Neural progenitor cell (in vitro differentiated cells): ENCODE measurements around the gene ARSB. TPM values are rescaled to one million over a fixed set of nuclear protein-coding genes. Genes with fewer than 3 reads are reported as not detected.
A peak's percentile ranks its signal among the peaks of the same experiment; 100 is the strongest.

Experiments used
- DNase-seq: peaks from one replicate; pipeline ENCODE4 v3.0.0-alpha.2; 2016; ENCODE audit warnings: low spot score
- H2AFZ ChIP-seq: fragments of 200-600 bp; sonication (generic); replicated peaks from 2 replicates; pipeline ENCODE4 v1.6.1; 2016; ENCODE audit warnings: antibody characterized with exemption
- H3F3A ChIP-seq: fragments of 200-600 bp; sonication (generic); 2 replicates; pipeline ENCODE4 v1.6.1; 2016; ENCODE audit warnings: antibody characterized with exemption, low read depth
- H3K27ac ChIP-seq: fragments of 200-600 bp; sonication (generic); 2 replicates; pipeline ENCODE4 v1.5.1; 2016; ENCODE audit warnings: mild to moderate bottlenecking
- H3K27me3 ChIP-seq: fragments of 200-600 bp; sonication (generic); 2 replicates; pipeline ENCODE4 v1.6.1; 2016; ENCODE audit warnings: mild to moderate bottlenecking, moderate library complexity
- H3K36me3 ChIP-seq: fragments of 200-600 bp; sonication (generic); 2 replicates; pipeline ENCODE4 v1.5.1; 2016
- H3K4me1 ChIP-seq: fragments of 200-600 bp; sonication (generic); 2 replicates; pipeline ENCODE4 v1.6.1; 2016; ENCODE audit warnings: mixed run types
- H3K4me2 ChIP-seq: fragments of 200-600 bp; sonication (generic); 2 replicates; pipeline ENCODE4 v1.6.1; 2016
- H3K4me3 ChIP-seq: fragments of 200-600 bp; sonication (generic); 2 replicates; pipeline ENCODE4 v1.5.1; 2016
- H3K79me2 ChIP-seq: fragments of 200-600 bp; sonication (generic); 2 replicates; pipeline ENCODE4 v1.6.1; 2016; ENCODE audit warnings: low read depth
- H3K9ac ChIP-seq: fragments of 200-600 bp; sonication (generic); 2 replicates; pipeline ENCODE4 v1.6.1; 2016
- H3K9me3 ChIP-seq: fragments of 200-600 bp; sonication (generic); 2 replicates; pipeline ENCODE4 v1.5.1; 2016; ENCODE audit warnings: low read depth
- H4K20me1 ChIP-seq: fragments of 200-600 bp; sonication (generic); 2 replicates; pipeline ENCODE4 v1.6.1; 2016; ENCODE audit warnings: low read depth
- H3K27ac Mint-ChIP-seq: 3 replicates; pipeline ENCODE4 v1.8.0; 2021; ENCODE audit warnings: mixed read lengths
- H3K27me3 Mint-ChIP-seq: 2 replicates; pipeline ENCODE4 v1.8.0; 2022; ENCODE audit warnings: low read depth, mild to moderate bottlenecking, inconsistent platforms, moderate library complexity, mixed read lengths; ENCODE audit not compliant: insufficient read depth
- H3K36me3 Mint-ChIP-seq: 3 replicates; pipeline ENCODE4 v1.8.0; 2021; ENCODE audit warnings: mixed read lengths
- H3K4me1 Mint-ChIP-seq: 3 replicates; pipeline ENCODE4 v1.8.0; 2021; ENCODE audit warnings: mixed read lengths
- H3K4me3 Mint-ChIP-seq: 3 replicates; pipeline ENCODE4 v1.8.0; 2021; ENCODE audit warnings: mild to moderate bottlenecking, moderate library complexity, mixed read lengths
- H3K9me3 Mint-ChIP-seq: 3 replicates; pipeline ENCODE4 v1.8.0; 2020; ENCODE audit warnings: mixed read lengths
- EZH2 ChIP-seq: fragments of 200-600 bp; sonication (generic); IDR thresholded peaks from 2 replicates; pipeline ENCODE4 v1.6.1; 2017; ENCODE audit warnings: antibody characterized with exemption, mild to moderate bottlenecking, moderate library complexity
- EZH2phosphoT487 ChIP-seq: fragments of 200-600 bp; sonication (generic); IDR thresholded peaks from 2 replicates; pipeline ENCODE4 v1.6.1; 2017; ENCODE audit warnings: antibody characterized with exemption
- total RNA-seq: library from RNA; depleted of rRNA; stranded (reverse); fragments of >200 nt; gene quantifications from 2 replicates; pipeline ENCODE4 v1.2.3, GENCODE V29; 2015; ENCODE audit warnings: low replicate concordance
- TF ChIP-seq, protein P1 (sequence below): fragments of 200-600 bp; sonication (generic); IDR thresholded peaks from 2 replicates; pipeline ENCODE4 v1.5.1; 2017; ENCODE audit warnings: antibody characterized with exemption, mild to moderate bottlenecking

The ARSB gene
- total RNA-seq, 1 donor from 2014 or later, result 15.3 TPM

DNA sequence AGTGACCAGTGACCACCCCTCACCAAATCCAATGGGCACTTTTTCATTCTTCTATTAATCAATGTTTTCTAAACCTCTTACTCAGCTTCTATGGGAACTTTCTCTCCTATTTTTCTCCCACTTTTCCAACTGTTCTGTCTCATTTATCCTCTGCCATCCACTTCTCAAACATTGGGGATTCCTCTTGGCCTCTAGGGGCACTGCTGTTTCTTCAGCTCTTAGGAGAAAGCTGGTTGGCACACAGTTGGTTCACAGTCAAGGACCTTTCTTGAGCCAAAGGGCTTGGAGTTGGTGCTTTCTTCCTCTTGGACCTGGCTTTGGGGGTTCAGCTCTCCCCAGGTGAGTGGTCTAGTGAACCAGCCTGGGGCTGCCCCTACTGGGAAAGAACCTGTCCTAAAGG, 224.3 kb downstream of the ARSB start:
- H3K9ac ChIP-seq, result no peak overlapping the region
- no peak overlapping the region for H2AFZ ChIP-seq
- no peaks in the 10 kb centered on the region for H3K36me3 ChIP-seq
- no peaks in the 10 kb centered on the region for H3F3A ChIP-seq
- no peak overlapping the region for H3K4me3 ChIP-seq
- no peaks in the 10 kb centered on the region for H3K9me3 ChIP-seq
- H3K9me3 Mint-ChIP-seq, result peaks cover 2% of the 10 kb centered on the region
- H3K27me3 ChIP-seq, result no peaks in the 10 kb centered on the region
- H3K4me1 Mint-ChIP-seq, result peaks cover 5% of the 10 kb centered on the region
- H3K27ac ChIP-seq, result no peak overlapping the region
- H3K27ac Mint-ChIP-seq, result no peak overlapping the region
- no peak overlapping the region for H3K4me3 Mint-ChIP-seq
- TF ChIP-seq EZH2phosphoT487 (no peak), EZH2 (no peak)
- TF ChIP-seq, protein P1, sequence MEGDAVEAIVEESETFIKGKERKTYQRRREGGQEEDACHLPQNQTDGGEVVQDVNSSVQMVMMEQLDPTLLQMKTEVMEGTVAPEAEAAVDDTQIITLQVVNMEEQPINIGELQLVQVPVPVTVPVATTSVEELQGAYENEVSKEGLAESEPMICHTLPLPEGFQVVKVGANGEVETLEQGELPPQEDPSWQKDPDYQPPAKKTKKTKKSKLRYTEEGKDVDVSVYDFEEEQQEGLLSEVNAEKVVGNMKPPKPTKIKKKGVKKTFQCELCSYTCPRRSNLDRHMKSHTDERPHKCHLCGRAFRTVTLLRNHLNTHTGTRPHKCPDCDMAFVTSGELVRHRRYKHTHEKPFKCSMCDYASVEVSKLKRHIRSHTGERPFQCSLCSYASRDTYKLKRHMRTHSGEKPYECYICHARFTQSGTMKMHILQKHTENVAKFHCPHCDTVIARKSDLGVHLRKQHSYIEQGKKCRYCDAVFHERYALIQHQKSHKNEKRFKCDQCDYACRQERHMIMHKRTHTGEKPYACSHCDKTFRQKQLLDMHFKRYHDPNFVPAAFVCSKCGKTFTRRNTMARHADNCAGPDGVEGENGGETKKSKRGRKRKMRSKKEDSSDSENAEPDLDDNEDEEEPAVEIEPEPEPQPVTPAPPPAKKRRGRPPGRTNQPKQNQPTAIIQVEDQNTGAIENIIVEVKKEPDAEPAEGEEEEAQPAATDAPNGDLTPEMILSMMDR, result peak; percentile 34
- H3K36me3 Mint-ChIP-seq, result peaks cover 2% of the 10 kb centered on the region
- no peak overlapping the region for H3K4me2 ChIP-seq
- no peak for DNase-seq
- H3K27me3 Mint-ChIP-seq, result peaks cover 10% of the 10 kb centered on the region
- peaks cover 7% of the 10 kb centered on the region for H3K4me1 ChIP-seq
- H3K79me2 ChIP-seq, result no peaks in the 10 kb centered on the region
- no peaks in the 10 kb centered on the region for H4K20me1 ChIP-seq

DNA sequence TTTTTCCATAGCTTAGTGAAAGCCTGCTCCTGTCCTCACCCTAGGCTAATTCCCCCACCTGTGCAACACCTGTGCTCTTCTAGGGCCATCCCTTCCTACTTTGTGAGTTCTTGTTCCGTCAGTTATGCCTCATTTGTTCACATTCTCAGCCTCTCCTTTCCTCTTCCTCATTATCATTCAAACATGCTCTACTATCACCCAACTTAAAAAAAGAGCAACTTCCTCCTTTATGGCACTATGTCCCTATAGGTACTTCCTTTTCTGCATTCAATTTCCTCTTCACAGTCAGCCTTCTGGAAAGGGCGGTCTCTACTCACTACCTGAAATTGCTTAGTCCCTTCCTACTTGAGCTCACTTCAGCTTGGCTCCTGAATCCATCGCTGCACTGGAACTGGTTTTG, 224.7 kb downstream of the ARSB start:
- no peaks in the 10 kb centered on the region for H3K36me3 ChIP-seq
- H3F3A ChIP-seq, result no peaks in the 10 kb centered on the region
- no peaks in the 10 kb centered on the region for H3K27me3 ChIP-seq
- no peak overlapping the region for H3K27ac Mint-ChIP-seq
- peaks cover 10% of the 10 kb centered on the region for H3K27me3 Mint-ChIP-seq
- H3K9me3 ChIP-seq, result no peaks in the 10 kb centered on the region
- no peaks in the 10 kb centered on the region for H4K20me1 ChIP-seq
- H3K4me1 Mint-ChIP-seq, result peaks cover 5% of the 10 kb centered on the region
- H3K4me1 ChIP-seq, result peaks cover 7% of the 10 kb centered on the region
- no peak overlapping the region for H3K9ac ChIP-seq
- H3K4me3 Mint-ChIP-seq, result no peak overlapping the region
- peaks cover 2% of the 10 kb centered on the region for H3K9me3 Mint-ChIP-seq
- no peak for DNase-seq
- no peak overlapping the region for H3K4me2 ChIP-seq
- H3K79me2 ChIP-seq, result no peaks in the 10 kb centered on the region
- TF ChIP-seq EZH2phosphoT487 (no peak), EZH2 (no peak)
- TF ChIP-seq, protein P1, result no peak
- no peak overlapping the region for H3K27ac ChIP-seq
- peaks cover 2% of the 10 kb centered on the region for H3K36me3 Mint-ChIP-seq
- H3K4me3 ChIP-seq, result no peak overlapping the region
- no peak overlapping the region for H2AFZ ChIP-seq

DNA sequence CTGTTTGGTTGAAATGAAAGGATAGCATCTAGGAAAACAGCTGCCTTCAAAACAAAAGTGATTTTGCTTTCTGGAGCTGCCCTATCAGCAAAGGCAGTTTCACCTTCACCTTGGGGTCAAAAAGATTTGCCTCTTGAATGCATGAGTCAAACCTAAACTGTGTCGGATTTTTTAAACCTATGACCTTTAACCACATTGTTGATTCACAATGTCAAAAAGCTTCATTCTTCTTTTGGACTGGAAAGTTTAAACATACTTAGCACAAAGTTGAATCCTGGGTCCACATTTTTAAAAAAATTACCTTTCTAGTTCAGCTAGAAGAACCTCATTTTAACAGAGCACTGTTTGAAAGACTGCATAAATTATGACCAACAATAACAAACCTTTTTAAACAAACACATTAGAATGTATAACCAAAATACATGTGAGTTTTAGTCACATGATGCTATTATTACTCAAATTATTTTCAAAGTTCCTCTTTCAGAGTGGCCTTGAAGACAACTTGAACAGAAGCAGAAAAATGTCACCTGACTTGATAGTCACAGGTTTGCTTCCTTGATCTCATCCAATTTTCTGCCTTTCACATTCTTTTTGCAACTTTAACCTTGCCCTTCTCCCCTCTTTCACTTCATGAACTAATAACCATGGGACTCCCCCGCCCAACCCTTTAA, 226.8 kb downstream of the ARSB start:
- H3K9me3 Mint-ChIP-seq, result peaks cover 2% of the 10 kb centered on the region
- H3K27ac Mint-ChIP-seq, result no peak overlapping the region

More for the DNA sequence above, 226.8 kb downstream of the ARSB start:
- peaks cover 2% of the 10 kb centered on the region for H3K36me3 Mint-ChIP-seq
- no peak overlapping the region for H3K27ac ChIP-seq
- H3K9me3 ChIP-seq, result no peaks in the 10 kb centered on the region
- DNase-seq, result no peak
- H3K27me3 Mint-ChIP-seq, result peaks cover 6% of the 10 kb centered on the region
- no peak for TF ChIP-seq EZH2
- TF ChIP-seq, protein P1, result no peak
- TF ChIP-seq EZH2phosphoT487, result no peak
- H3K9ac ChIP-seq, result no peak overlapping the region
- peaks cover 5% of the 10 kb centered on the region for H3K4me1 Mint-ChIP-seq
- no peaks in the 10 kb centered on the region for H3K27me3 ChIP-seq
- H4K20me1 ChIP-seq, result no peaks in the 10 kb centered on the region
- no peak overlapping the region for H3K4me3 Mint-ChIP-seq
- no peak overlapping the region for H3K4me3 ChIP-seq
- no peak overlapping the region for H3K4me2 ChIP-seq
- H3K4me1 ChIP-seq, result no peaks in the 10 kb centered on the region
- H3F3A ChIP-seq, result no peaks in the 10 kb centered on the region
- no peak overlapping the region for H2AFZ ChIP-seq
- H3K79me2 ChIP-seq, result no peaks in the 10 kb centered on the region
- no peaks in the 10 kb centered on the region for H3K36me3 ChIP-seq
